OCI-M2 (cell line): ENCODE data around the gene FBXL17.
"Not testable (repeated sequence)": the region's sequence is repeated elsewhere in the genome, so short reads cannot be mapped to it uniquely, and the experiment has no call there.

Experiments
- DNase-seq: peaks from one replicate; lab custom pipeline; 2025; ENCODE audit not compliant: unreplicated experiment; lab: John Stamatoyannopoulos, UW

Gene FBXL17

GRCh38 chr5:108171759-108172158 is 210.1 kb downstream of the FBXL17 start:
- no peak for DNase-seq

GRCh38 chr5:108168915-108169314 is 213.0 kb downstream of the FBXL17 start:
- DNase-seq: no peak

DNA sequence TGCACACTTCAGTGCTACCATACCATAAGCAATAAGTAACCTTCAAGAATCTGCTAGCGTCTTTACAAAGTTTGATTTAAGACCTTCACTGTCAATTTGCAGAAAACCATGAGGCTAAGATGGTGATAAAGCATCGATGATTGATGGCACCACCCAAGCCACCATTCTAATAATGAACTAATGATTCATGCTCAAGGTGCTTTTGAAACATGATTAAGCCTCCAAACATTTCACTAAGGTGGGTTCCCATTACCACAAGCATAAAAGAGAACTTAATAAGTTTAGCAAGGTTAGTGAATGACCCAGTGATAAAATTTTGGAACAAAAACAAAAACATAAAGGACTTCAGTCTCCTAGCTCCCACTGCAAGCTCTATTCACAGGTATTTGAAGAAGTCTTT is 214.7 kb downstream of the FBXL17 start:
- no peak for DNase-seq

DNA sequence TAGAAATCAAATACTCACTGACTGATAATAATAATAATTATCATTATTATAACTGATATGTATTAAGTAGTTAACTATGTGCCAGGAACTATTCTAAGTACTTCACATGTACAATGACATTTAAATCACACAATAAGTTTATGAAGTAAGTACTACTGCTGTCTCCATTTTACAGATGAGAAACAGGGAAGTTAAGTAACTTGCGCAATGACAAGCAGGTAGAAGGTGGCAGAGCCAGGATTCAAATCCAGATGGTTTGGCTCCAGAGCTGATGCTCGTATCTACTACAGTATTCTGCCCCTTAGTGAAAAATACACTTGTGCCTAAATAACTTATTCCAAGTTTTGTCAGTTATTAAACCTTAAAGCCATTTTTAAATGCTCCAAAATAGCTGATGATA is 217.3 kb downstream of the FBXL17 start:
- no peak for DNase-seq

GRCh38 chr5:108152854-108153253 is 229.0 kb downstream of the FBXL17 start:
- not testable (repeated sequence) for DNase-seq

DNA sequence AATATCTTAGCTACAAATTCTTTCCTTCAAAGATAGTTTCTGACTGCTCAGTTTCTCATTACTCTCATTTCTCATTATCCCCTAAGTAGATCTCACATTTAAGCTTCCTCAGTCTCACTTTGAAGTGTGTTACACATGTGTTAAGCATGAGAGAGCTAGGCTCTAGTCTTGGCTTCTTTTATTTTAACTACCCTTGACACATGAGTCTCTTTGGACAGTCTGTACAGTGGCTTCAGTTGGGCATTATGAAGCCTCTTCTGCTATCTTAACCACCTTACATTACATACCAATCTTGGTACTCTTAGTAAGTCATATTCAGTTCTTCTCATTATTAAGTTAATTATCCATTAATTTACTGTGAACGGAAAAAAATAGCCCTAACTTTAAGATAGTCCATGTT is 232.5 kb downstream of the FBXL17 start:
- DNase-seq: no peak

- no peak for DNase-seq
Observed at GRCh38 chr5:108148715-108149139, 233.2 kb downstream of the FBXL17 start.

- no peak for DNase-seq
Observed at GRCh38 chr5:108146222-108146621, 235.7 kb downstream of the FBXL17 start.

DNA sequence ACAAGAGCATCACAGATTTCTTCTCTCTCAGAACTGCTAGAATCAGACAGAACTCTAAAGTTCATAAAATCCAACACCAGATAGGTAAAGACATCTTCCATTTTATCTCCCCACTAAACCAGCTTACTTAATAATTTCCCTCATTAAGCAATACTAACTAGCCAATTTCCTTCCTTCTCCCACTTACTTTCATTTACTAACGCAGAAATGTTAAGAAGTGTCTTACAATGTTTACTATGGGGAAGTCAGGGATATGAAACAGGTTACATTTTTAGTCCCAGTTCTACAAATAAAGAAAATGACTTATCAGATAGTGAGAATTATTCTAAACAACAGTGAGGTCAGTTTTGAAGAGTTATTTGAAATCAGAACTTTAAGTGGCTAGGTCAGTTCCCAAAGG is 236.5 kb downstream of the FBXL17 start:
- no peak for DNase-seq

DNA sequence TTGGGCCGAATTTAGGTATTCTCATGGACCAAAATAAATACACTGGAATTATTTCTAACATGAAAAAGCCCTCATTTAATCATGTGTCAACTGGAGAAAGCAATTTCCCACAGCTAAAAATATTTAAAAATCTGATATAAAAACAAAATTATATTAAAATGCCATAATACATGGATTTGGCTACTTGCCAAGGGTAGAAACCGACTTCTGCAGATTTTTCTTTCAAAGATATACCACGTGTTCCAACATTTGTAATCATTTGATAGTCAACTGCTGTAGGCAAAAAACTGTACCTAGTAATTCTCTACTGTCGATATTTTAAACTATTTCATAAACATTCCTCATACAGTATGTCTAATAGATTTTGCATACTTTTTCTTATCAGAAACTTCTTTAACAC is 237.6 kb downstream of the FBXL17 start:
- DNase-seq: no peak

DNA sequence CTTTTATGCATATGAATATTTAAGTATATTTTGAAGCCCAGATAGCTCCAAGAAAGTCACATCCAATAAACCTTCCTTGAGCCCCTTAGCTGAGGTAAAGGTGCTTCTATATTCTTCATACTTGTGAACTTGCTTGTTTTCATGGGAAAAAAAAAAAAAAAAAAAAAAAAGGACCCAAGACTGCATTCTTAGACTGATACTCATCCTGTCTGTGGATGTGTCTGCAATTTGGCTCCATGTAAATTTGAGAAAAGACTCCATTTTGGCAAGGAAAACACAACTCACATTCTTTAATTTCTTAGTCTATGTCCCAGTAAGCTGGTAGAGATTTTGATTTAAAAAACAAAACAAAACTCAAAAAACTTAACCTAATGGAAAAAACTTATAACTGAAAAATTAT is 238.3 kb downstream of the FBXL17 start:
- DNase-seq: no peak

GRCh38 chr5:108141676-108142075 is 240.2 kb downstream of the FBXL17 start:
- no peak for DNase-seq

- DNase-seq: no peak
Observed at GRCh38 chr5:108136493-108136892, 245.4 kb downstream of the FBXL17 start.

GRCh38 chr5:108129129-108129528 is 252.8 kb downstream of the FBXL17 start:
- DNase-seq: no peak

DNA sequence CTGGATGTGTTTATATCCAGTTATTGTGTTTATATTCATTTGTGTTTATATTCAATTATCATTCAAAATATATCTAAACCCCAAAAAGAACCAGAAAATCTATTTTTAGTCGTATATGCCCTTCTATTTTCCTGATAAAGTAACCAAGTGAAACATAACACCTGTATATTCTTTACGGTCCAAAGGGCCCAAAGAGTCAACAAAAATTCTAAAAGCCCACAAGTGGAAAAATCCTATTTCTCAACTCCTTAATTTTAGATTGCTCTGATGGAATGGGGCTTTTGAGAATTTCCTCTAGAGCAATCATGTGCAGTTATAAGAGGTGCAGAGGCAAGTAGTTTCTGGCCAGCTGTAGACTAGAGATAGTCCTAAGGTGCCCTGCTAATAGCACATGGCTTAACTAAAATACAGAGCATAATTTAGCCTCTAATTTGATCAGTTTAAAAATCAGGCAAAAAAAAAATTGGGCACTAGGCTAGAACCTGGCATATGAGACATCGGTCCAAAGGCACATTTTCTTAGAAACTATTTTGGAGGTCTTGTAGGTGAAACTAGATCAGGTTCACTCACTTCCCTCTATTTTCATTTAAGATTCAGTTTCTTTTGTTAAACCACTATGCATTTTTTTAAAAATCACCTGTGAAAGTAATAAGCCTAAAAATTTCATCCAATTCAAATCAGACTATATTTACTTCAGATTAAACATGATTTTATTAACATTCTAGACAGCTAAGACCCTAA is 256.0 kb downstream of the FBXL17 start:
- DNase-seq: no peak

GRCh38 chr5:108124596-108124995 is 257.3 kb downstream of the FBXL17 start:
- no peak for DNase-seq

DNA sequence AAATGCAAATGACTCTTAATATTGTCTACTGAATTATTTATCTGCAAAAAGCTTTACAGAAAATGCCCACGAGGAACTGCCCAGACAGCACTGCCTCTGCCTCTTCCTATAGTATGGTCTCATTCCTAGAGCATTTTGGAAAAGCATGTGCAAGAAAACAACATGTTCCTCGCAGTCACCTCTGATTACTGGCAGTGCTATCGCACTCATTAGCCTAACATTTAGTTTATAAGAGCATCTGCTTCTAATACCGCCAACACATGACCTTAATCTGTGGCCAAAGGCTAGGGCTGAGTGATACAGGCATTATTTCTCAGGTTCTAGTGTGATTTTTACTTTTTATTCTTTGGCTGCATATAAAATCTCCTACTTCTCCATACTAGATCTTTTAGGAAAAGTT is 259.2 kb downstream of the FBXL17 start:
- no peak for DNase-seq

DNA sequence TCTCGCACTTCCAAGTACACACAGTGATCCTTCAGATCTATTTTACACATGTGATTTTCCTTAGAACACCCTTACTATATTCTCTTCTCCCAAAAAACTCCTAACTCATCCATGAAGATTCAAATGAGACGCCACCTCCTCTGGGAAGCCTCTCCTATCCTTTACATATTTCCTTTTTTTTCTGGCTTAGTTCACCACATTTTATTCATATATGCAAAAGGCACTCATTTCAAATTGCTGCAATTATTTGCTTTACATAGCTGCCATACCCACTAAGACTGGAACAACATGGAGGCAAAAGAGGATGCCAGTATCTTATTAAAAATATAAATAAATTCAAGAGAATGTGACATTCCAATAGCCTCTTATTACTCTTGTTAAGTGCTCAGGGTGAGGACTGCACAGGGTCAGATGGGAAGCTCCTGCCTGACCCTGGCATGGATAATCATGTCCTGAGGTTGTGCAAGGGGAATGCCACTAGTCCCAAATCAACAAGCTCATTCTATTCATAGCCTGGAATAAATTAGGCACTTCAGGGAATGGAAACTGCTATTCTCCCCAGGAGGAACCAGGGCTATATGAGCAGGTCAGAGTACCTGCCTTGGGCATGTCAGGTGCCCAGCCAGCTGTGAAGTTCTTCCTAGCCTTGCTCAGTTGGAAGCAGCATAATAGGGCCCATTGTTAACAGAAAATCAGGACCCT is 262.9 kb downstream of the FBXL17 start:
- no peak for DNase-seq

DNA sequence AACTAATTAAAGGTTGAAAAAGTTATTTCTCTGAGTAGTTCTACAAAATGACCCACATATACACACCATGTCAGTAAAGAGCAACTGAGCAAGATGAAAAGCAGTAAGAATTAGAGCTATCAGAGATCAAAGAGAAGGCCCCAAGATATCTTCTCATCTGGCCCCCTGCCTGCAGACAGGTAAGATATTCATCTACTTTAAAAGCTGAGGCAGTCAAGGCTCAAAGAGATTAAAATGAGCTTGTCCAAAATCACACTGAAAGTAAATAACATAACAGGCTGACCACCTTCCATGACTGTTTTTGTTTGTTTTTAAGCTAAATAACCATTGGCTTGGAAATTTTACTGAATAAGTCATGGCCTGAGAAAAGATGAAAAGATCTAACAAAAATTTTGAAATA is 266.2 kb downstream of the FBXL17 start:
- no peak for DNase-seq

DNA sequence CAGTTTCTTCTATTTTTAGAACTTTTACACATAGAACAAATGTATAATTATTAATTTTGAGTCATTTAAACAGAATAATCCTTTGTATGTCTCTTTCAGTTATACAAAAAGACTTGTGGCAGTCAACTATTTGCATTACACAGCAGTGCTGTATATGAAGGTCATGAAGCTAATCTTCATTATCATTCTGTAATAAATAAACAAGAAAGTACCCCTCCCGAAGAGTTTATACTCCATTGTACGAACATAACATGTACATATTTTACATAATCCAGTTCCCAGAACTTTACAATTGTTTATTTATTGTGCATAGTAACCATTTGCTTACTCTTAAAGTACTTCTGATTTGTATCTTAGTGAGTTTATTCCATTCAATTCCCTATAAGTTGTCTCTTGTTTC is 267.9 kb downstream of the FBXL17 start:
- DNase-seq: no peak

- no peak for DNase-seq
Observed at GRCh38 chr5:108111736-108112135, 270.2 kb downstream of the FBXL17 start.

- DNase-seq: no peak
Observed at GRCh38 chr5:108109059-108109458, 272.8 kb downstream of the FBXL17 start.

GRCh38 chr5:108104448-108104847 is 277.4 kb downstream of the FBXL17 start:
- DNase-seq: no peak
